ENCODE measurements around the gene FOXC2.

Gene FOXC2

DNA sequence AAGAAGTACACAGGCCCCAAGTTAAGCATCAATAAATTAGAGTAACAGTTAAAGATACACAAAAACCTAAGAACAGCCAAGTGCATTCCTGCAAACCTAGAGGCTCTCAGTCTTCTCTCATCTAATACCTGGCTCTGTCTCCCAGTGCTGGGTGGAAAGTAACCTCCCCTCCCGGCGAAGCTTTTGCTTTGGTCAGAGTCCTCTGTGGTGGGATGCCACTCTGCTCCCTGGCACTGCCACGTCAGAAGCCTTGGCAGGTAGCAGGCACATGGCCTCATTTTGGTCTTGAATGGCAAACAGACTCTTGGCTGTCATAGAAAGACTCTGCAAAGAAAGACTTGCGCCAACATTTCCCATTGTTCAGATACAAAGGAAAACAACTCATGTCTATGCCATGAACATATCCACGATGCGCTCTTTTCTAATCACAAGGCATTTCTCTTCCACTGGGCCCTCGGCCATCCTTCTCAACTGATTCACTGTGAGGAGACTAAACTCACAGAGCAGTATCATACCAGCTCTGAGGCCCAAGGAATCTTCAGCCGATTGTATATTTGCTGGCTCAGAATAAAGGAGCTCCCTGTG, 32.8 kb upstream of the FOXC2 start:
- no peak for DNase-seq

DNA sequence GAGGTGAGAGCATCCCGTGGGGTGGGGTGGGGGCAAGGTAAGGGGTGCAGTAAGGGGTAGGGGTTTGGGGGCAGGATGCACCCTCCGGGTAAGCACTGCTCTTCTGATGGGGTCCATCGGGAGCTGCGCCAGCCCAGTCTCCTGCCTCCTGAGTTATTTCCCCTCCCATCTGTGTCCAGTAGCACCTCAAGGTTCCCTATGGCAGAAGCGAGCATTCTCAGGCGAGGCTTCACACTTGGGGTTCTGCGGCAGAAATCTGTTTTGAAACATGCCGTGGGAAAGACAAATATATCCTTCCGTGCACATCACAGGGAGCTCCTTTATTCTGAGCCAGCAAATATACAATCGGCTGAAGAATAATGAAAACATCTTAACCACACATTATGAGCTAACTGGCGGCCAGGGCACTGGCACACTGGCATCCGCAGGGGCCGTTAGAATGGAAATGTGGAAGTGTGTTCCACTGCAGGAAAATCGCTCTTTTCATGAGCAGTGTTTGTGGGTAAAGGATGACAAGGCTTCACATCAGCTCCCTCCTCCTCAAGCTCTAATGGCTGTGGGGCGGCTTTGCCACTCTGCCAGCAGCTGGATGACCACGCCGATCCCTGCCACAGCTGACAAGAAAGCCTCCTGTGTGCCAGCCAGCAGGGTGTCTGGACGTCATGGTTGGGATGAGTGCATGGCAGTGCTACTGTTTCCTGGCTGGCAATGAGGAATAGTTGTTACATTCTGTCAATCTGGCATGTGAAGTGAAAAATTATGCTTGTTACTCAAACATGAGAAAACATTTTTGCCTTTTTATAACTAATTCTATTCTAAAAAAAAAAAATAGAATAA, 31.6 kb upstream of the FOXC2 start:
- DNase-seq, result no peak

- DNase-seq, result no peak
Measured at GRCh38 chr16:86536621-86537020, 30.0 kb upstream of the FOXC2 start.

DNA sequence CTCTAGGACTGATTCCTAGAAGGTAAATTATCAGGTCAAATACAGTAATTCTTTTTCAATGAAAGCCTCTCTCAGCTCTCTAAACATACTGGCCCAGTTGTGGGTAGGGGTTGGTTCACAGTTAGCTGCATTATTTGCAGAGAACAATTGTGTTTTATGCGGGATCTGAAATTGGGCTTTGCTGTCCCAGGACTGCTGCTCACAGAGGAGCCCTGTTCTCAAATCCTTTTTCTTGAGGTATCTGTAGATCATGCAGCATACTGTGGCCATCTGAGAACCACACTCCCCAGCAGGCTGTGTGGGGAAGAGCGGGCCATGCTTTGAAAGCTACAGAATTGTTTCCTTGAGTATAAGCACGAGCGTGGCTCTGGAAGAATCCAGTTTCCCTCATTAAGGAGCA, 29.1 kb upstream of the FOXC2 start:
- no peak for DNase-seq

DNA sequence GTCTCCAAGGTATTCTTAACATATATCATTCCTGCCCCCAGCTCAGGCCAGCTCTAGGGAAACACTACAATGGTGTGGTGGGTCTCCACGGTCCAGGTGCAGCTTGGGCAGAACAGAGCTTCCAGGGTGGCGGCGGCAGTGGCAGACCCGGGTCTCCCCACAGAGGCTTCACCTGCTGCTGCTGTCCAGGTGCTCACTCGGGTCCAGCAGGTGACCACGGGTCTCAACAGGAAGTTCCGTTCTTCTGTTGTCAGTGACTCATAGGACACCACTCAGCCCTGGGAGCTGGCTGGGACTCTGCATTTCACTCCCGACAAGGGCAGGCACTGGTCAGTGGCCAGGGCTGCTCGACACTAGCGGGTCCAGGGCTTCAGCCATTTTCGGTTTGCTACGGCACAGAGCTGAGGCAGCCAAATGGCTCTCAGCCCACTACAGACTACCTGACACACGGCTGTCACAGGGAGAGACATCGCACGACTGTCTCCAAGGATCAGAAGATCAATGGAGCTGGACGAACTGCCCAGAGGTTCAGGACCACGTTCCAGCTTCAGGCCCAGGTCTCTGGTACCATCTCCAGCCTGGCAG, 28.3 kb upstream of the FOXC2 start:
- no peak for DNase-seq

GRCh38 chr16:86540894-86541293, 25.7 kb upstream of the FOXC2 start:
- no peak for DNase-seq

DNA sequence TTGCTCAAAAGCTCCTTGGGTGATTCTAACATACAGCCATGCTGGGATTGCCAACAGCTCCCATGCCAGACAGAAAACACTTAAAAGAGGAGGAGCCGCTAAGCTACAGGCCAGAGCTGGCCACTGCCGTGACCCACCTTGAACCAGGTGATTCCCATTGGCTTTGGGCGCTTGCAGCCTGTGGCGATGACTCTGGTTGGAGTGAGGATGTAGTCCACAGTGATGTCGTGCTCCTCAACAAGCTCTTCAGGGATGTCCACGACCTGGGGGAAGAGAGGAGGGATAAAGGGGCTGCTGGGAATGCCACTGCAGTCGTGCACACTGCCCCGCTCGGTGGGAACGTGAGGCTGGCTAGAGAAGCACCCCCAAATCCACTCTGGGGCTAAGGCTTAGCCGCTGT, 25.1 kb upstream of the FOXC2 start:
- DNase-seq, result no peak

DNA sequence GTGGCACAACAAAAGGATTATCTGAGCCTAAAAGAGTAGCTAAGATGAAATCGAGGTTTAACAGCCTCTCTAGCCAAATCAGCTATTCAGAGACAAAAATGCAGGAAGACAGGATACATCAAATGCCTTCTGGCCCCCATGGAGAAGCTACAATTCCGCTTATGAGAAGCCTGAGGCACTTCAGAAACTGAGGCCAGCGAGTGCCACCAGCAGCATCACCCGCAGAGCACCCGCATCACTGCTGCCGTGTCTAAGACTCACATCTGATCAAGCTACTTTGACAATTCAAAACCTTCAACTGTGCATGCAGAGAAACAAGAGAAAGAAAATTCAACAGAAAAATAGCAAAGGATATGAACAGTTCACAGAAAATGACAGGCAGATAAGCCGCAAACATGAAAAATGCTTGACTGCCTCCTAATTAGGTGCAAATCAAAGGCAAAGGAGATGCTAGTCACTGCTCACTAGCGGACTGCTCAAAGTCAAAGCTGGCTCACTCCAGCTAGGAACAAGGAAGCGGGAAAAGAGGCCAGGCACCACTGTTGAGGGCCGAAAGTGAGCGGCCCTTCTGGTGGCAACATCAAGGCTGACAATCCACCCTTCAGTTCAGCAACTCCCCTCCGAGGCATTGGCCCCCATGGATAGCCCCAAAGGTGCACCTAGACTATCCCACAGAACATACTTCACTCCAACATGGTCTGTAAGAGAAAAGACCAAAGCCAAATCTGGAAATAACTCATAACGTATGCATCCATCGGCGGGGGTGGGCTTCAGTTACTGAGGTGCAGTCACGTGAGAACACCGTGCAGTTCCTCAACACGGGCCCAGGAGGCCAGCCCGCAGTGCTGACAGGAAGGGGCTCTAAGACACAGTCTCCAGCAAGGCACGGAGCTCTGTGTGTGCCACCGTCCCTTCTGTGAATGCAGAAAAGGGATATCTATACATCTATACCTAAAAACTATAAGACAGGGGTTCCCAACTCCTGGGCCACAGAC, 23.6 kb upstream of the FOXC2 start:
- DNase-seq, result no peak

DNA sequence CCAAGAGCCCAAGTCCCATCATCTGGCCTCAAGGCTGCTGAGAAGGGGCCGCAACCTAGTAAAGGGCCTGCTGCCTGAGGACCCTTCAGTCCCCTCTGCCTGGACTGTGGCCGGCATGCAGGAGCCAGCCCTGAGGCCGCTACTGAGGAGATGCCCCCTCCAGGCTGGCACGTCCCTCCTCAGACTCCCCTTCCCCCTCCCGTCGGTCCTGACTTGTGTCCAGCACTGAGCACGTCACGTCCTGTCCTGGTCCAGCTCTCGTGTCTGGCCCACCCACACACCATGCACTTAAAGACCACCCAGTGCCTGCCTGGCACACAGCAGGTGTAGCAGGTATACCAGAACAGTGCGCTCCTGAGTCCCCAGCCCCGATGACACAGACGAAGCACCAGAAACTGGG, 21.1 kb upstream of the FOXC2 start:
- DNase-seq, result no peak

- no peak for DNase-seq
Measured at GRCh38 chr16:86545954-86546637, 20.5 kb upstream of the FOXC2 start.

DNA sequence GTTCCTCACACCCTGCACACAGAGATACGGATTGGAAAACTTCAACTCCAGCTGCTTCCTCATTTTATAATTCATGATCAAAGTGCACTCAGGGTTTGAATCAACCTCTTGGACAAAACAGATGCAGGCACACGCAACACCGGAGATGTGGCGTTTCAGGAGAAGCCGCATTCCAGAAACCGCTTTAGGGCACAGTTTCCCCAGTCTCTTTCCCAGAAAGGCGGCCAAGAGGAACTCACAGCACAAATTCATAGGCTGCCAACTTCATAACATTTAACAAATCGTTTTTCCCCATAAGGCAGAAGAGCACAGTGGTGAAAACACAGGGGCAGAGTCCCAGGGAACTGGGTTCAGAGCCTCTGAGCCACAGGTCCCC, 20.0 kb upstream of the FOXC2 start:
- DNase-seq, result no peak

DNA sequence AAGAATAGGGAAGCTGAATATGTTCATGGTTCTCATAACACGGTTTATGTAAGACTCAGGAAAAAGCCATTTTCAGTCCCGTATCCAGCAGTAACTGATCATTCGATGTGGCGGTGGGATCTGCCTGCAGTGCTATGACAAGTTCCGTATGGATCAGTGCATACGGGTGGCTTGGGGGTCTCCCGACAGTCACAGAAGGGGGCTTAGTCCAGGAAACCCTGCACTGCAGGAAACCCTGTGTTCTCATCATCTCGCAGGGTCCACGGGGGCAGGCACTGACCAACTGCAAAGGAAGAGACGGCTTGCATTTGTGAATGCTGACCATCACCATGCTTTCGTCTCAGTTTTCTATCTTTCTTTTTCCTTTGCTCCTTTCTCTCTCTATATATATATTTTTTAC, 19.3 kb upstream of the FOXC2 start:
- no peak for DNase-seq

DNA sequence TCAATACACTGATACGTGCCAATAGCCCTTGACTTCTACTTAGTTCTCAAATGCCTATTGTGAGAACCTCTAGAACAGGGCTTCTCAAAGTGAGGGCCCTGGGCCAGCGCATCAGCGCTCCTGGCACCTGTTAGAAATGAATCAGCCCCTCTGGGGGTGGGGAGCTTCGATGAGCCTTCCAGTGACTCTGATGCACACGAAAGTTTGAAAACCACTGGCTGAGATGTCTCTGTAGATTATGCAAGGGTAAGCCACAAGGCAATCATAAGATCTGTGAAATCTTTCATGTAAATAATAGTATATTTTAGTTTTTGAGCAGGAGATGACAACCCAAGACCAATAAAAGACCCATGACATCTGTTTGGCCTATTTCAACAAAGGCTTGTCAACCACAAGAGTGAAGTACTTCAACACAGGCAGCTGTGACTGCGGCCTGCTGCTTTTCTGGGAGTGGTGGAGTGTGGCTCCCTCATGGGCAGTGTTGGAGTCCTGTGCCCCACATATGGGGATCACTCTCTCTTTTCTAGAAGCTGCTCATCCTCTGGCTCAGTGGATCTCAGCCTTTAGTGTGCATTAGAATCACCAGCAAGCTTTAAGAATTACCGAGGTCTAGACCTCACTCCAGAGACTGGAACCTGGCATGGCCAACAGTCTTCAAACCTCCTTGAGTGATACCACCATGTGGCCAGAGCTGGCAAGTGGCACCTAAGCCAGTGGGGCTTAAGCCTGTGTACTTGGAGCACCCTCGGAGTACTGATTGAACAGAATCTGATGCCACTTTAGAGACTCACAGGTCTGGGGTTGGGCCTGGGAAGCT, 17.3 kb upstream of the FOXC2 start:
- no peak for DNase-seq

DNA sequence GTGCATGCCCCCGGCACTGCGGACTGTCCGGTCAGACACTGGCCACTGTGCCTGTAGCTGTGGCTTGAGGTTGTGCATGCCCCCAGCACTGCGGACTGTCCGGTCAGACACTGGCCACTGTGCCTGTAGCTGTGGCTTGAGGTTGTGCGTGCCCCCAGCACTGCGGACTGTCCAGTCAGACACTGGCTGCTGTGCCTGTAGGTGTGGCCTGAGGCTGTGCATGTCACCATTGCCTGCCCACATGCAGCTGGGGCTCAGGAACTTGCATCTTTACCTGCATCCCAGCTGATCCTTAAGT, 16.8 kb upstream of the FOXC2 start:
- DNase-seq, result no peak

DNA sequence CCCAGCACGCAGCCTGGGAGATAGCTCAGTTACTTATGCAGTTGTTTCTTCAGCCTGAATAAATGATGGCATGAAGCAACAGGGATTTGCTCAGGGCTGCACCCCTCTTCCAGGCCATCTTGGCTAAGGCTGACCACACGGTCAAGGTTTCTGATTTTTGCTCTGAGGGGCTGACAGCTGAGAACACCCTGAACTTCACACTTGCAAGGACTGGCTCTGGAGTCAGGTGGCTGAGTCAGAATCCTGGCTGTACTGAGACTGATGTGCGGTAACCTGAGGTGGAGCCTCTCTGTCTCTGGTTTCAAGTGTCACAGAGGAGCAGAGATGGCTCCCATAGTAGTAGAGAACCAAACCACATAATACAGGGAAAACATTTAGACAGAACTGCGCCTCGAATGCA, 16.3 kb upstream of the FOXC2 start:
- DNase-seq, result no peak

DNA sequence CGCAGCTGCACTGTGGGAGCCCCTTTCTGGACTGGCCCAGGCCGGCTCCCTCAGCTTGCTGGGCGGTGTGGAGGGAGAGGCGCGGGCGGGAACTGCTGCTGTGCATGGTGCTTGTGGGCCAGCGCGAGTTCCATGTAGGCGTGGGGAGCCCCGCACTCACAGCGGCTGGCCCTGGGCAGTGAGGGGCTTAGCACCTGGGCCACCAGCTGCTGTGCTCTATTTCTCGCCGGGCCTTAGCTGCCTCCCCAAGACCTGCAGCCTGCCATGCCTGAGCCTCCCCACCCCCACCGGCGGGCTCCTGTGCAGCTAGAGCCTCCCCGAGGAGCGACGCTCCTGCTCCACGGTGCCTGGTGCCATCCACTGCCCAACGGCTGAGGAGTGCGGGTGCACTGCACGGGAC, 13.3 kb upstream of the FOXC2 start:
- no peak for DNase-seq

- DNase-seq, result no peak
Measured at GRCh38 chr16:86554599-86554916, 12.1 kb upstream of the FOXC2 start.

DNA sequence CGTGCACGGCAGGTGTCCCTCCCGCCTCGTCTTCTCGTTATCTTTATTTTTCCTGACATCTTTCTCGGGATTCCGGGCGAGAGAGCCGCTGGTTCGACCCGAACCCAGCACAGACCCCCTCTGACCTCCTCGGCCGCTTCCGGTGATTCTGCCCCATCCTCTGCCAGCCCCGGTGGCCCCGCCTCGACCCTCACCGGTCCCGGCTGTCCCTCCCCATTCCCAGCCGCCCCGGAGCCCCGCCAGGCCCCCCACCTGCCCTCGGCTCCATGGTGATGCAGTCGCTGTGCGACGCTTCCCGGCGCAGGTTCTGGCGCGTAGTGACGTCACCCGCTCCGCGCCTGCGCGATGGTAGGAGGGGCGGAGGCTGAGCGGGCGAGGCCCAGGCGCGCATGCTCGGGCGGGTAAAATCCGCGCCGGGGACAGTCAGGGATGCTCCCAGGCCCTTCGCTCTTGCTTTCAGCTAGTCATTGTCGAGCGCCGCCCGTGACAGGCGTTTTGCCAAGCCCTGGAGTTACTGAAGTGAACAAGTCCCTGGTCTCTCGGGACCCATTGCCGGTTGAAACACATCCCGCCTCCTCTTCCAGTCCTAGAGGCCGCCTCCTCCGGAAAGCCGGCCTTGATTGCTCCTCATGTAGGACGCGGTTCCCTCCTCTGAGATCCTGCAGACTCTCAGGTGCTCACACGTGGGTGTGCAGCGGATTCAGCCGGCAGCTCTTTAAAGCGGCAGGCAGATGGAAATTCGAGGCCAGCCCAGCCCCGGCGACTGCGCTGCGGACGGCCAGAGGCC, 11.5 kb upstream of the FOXC2 start, which contains the start of gene MTHFSD:
TSS of gene MTHFSD (minus strand) at position 319 of the 787 bp plus-strand sequence. CDS start at position 268, 51 bp downstream.
- DNase-seq, result peak; percentile 83

GRCh38 chr16:86555704-86556075, 10.9 kb upstream of the FOXC2 start:
- DNase-seq, result no peak

GRCh38 chr16:86556576-86556975, 10.1 kb upstream of the FOXC2 start:
- DNase-seq, result no peak

DNA sequence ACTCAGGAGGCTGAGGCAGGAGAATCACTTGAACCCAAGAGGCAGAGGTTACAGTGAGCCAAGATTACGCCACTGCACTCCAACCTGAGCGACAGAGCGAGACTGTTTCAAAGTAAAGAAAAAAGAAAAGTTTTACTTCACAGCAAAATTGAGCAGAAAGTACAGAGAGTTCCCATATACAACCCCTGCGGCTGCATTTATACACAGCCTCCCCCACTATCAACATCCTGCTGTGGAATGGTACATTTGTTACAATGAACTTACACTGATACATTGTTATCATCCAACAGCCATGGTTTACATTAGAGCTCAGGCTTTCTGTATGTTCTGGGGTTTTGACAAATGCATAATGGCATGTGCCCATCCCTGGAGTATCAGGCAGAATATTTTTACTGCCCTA, 9.0 kb upstream of the FOXC2 start:
- DNase-seq, result no peak
